ENCODE data around the gene STOM.

Gene STOM

GRCh38 chr9:121348221-121348620 is 21.8 kb downstream of the STOM start:
- no peak for DNase-seq (ENCODE audit: low read depth in 2 of 2)

GRCh38 chr9:121345070-121345469 is 25.0 kb downstream of the STOM start:
- DNase-seq (ENCODE audit: low read depth in 2 of 2), result no peak

DNA sequence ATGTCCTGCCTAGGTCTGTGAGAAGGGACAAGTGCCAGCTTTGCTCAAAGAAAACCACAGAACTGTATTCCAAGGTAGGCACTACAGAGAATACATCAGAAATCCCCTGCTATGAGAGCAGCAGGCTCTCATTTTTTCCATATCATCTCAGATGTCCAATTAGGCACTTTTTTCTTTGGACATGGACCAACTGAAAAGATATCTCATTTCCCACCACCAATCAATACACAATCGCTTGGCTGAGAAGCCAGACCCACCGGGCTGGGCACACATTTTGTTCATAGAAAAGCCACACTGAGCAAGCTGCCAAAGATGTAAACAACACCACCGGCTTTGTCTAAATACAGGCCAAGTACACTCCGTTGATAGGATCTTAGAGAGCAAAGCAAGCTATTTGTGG is 25.9 kb downstream of the STOM start:
- no peak for DNase-seq (ENCODE audit: low read depth in 2 of 2)

DNA sequence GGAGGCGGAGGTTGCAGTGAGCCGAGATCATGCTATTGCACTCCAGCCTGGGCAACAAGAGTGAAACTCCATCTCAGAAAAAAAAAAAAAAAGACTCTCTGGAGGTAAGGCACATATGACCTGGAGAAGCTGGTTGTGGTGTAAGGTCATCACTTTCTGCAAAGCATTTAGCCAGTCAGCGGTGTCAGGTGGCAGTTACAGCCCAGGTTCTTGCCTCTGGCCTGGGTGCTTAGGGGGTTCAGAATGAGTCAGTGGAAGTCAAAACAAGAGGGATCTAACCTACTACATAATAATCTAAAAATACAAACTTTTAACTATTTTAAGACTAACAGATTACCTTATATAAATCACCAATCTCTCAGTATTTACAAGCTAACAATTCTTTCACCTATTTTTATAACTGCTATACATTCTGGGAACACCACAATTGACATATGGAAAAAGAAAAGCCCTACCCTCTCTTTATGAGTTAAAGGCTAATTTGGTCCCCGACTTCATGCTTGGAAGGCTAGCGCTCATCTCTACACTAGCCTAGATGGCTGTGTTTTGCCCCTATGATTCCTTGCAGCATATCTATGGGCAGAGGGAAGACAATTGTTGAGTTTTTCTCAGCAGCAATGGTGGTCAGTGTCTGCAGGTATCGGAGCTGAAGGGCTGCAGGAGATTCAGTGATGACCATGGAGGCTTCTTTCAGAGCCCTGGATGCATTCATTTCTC is 29.2 kb downstream of the STOM start:
- no peak for DNase-seq (ENCODE audit: low read depth in 2 of 2)

DNA sequence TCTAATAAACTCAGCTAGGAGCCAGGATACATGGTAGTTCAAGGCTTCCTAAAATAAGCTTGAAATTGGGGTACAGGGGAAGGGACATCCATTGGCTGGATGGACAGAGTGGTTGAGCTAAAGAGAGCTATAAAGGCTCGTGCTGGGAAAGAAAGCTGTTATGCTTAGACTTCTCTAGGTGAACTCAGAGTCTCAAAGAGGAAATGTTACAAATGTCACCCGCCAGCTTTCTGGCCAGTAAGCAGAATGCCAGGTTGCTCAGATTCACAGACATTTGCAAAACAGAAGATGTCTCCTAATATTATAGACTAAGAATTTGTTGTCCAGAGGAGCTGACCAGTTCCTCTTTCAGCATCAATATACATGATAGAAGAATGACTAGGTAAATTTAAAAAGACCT is 30.6 kb downstream of the STOM start:
- DNase-seq (ENCODE audit: low read depth in 2 of 2), result no peak

DNA sequence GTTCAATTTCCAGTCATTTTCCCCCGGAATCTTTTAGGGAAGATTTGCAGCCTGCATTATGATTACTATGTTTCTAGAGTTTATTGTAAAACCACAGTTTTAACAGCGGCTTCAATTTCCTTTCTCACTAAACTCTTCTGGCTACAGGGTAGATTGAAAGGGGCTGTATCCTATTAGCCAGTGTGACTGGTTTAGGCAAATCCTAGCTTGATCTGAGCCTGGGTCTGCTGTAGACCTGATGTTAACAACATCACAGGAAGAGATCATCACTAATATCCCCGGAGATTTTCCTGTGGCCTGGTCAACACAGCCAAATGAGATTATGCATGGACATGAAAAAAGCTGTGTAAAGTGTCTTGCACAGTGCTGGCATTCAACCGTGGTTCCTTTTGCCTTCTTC is 33.4 kb downstream of the STOM start:
- DNase-seq (ENCODE audit: low read depth in 2 of 2), result no peak

DNA sequence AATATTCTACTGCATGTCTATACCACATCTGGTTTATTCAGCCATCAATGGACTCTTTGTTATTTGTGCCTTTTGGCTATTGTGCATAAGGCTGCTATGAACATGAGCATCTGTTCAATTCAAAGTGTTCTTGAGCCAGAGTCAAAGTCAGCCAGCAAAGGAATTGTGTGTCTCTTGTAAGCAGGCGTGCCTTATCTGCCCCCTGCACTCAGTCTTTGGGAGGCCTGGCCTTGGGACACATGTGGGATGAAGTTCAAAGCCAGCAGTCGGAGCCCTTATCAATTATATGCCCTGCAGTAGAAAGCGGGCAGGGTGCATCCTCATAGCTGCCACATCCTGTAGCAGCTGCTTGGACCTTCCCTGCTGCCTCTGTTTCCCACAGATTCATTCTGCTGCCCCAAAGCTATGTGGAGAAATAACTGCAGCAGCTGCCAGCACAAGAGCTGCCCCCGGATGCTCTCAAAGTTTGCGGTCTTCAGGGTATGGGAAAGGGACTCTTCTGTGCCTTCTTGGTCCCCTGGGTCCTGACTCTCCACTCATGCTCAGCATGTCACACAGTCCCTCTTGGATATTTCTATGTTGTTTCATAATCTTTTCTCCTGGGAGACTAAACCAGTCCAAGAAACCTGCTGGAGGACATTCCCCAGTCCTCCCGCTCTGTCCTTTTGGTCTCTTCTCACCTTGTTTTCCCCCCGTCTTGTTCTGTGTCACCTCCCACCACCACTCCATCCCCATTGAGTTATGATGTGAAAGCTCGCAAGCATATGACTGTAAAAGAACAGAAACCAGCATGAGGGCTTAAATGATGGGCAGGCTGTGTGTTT is 35.9 kb downstream of the STOM start:
- no peak for DNase-seq (ENCODE audit: low read depth in 2 of 2)

GRCh38 chr9:121331992-121332685 is 37.9 kb downstream of the STOM start:
- no peak for DNase-seq (ENCODE audit: low read depth in 2 of 2)

DNA sequence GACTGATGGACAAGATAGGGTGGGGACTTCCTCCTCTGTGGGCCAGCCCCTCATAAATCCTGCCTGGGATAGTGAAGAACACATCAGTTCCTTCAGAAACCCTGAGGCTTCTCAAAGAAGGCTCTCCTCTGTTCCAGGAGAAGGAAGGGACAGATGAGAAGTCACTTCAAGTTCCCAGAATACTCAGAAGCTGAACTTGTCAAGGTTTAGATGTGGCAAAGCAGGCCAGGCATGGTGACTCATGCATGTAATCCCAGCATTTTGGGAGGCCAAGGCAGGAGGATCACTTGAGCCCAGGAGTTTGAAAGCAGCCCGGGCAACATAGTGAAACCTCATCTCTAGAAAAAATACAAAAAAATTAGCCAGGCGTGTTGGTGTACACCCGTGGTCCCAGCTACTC is 38.5 kb downstream of the STOM start:
- DNase-seq (ENCODE audit: low read depth in 2 of 2), result no peak

DNA sequence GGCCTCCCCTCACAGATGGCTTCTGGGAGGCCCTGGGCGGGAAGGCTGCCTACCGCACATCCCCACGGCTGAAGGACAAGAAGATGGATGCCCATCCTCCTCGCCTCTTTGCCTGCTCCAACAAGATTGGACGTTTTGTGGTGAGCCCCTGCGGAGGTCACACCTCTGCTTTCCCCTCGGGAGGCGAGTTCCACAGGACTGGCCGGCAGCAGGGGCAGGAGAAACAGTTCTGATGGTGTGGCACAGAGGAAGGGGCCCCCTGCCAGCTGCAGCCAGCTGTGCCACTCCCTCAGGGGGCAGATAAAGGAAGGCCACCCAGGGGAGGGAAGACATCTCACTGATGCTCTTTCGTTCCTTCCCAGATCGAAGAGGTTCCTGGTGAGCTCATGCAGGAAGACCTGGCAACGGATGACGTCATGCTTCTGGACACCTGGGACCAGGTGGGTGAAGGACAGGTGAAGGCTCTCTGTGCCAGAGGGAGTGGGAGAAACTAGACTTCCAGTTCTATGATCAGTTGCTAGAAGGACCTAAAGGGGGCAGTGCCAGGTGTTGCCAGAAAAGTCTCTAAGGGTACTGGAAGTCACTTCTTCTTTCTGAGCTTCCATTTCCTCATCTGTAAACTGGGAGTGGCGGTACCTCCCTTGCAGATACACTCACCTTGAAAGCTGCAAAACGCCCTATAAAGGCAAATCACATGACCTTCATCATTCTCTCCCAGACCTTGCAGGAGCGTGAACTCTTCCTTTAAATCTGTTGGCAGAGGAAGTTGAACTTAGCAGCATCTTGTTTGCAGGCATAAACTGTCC is 41.0 kb downstream of the STOM start:
- no peak for DNase-seq (ENCODE audit: low read depth in 2 of 2)

DNA sequence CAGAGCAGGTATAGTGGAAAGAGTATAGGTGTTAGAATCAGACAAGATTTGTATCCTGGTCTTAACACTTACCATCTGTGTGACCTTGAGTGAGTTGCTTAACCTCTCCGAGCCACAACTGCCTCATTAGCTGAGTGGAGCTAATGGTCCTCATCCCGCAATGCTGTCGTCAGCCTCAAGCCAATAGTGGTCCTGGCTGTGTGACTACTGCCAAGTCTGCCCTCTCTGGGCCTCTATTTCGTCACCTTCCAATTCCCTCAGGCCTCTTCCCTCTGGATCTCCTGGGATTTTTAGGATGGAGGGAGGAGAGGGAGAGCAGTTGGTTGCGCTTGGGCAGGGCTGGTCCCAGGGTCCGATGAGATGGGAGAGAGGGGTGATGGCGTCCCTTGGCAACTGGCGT is 41.6 kb downstream of the STOM start:
- DNase-seq (ENCODE audit: low read depth in 2 of 2), result no peak

DNA sequence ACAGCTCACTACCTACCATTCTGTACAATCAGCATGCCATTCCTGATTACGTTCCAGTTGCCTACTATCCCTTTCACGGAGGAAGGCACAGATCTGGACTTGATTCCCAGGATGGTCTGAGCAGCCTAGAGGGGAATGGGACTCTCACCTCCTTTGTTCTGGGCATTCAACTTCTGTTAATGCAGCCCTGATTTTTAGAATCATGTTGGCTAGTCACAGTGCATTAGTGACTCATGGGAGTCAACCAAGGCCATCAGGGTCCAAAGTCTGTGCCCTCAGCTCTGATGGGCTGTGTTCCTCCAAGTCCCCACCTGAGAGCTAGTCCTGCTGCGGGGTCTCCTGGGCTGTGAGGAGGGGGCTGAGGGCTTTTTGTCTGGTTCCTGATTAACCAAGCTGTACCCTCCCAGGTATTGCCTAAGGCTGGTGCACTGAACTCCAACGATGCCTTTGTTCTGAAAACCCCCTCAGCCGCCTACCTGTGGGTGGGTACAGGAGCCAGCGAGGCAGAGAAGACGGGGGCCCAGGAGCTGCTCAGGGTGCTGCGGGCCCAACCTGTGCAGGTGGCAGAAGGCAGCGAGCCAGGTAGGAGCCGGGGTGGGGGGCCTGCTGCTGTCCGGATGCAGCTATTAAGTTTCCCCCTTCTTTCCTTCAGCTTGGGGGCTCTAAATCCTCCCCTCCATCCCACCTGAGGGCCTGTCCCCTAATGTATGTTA is 43.0 kb downstream of the STOM start:
- DNase-seq (ENCODE audit: low read depth in 2 of 2), result no peak

GRCh38 chr9:121326130-121326838 is 43.8 kb downstream of the STOM start:
- no peak for DNase-seq (ENCODE audit: low read depth in 2 of 2)

- DNase-seq (ENCODE audit: low read depth in 2 of 2), result no peak
Measured at GRCh38 chr9:121325387-121325786, 44.7 kb downstream of the STOM start.

DNA sequence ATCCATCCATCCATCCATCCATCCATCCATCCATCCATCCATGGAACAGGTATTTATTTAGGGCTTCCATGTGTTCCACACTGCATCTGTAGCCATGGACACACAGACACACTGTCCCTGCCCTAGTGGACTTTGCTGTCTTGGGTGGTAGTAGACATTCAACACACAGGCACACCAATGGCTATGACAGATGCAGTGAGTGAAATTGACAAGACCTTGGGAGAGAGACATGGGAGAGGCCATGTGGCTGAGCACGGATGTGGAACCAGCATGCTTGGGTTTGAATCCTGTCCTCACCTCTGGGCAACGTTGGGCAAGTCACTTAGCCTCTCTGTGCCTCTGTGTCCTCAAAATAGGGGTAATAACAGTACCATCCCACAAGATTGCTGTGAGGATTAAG is 45.3 kb downstream of the STOM start:
- DNase-seq (ENCODE audit: low read depth in 2 of 2), result no peak

DNA sequence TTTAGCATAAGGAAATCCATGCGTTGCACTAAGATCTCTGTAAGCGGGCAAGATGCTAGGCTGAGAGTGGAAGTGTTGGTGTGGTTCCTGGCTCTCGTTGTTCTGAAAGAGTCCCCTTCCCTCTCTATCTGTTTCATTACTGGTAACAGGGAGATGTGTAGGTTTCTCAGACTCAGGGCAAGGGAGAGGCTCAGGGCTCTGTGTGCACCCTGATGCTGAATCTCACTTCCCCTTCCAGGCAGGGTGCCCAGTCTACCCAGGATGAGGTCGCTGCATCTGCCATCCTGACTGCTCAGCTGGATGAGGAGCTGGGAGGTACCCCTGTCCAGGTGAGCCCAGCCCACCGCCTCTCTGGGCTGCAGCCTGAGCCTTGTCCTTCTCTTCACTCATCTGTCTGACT is 45.7 kb downstream of the STOM start:
- DNase-seq (ENCODE audit: low read depth in 2 of 2), result no peak

- DNase-seq (ENCODE audit: low read depth in 2 of 2), result no peak
Measured at GRCh38 chr9:121323449-121324151, 46.5 kb downstream of the STOM start.

GRCh38 chr9:121322737-121323448 is 47.2 kb downstream of the STOM start:
- no peak for DNase-seq (ENCODE audit: low read depth in 2 of 2)

GRCh38 chr9:121322037-121322736 is 47.9 kb downstream of the STOM start:
- DNase-seq (ENCODE audit: low read depth in 2 of 2), result no peak
